ENCODE measurements around the gene GINM1. TPM values are rescaled to one million over a fixed set of nuclear protein-coding genes. Genes with fewer than 3 reads are reported as not detected.

GINM1 gene
- total and polyA plus RNA-seq, 9 of the 15 experiments (the other 6 are each of a cell fraction or from before 2014, with no cell fraction given), result 5.0 to 19.3 (median 14.2) TPM

DNA sequence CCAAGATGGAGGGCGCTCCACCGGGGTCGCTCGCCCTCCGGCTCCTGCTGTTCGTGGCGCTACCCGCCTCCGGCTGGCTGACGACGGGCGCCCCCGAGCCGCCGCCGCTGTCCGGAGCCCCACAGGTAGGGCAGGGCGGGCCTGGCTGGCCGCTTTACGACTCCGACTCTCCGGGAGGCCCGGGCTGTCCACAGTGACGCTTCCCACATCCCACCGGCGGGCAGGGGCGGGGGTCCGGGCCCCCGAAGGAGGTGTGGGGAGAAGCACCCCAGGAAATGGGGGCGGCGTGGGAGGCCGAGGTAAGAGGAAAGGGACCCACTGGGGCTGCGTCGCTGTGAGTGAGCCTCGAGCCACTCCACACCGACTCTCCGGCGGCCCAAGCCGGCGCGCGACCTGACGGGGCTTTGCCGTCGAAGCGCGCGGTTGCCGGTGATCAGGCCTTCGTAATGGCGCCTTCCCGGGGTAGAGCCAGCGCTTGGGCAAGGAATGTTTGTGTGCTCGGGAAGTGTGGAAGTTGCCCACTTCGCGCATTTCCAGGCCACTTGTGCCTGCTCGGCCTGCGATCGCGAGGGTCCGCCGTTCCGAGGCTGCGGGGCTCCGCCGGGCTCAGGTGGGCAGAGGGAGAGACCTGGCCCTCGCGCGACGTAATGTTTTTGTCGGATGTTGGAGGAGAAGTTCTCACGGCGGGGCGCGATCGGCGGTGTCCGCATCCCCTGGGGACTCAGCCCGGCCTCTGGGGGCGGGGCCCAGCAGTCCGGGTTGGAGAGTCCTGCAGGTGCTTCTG is 427 bp downstream of the GINM1 start (continued):
- TF ChIP-seq HDAC1 (IDR thresholded peaks at IDR 0.05), result no peak; a peak in 2 of 4 replicates
- TF ChIP-seq LEF1 (IDR thresholded peaks at IDR 0.05), result no peak
- TF ChIP-seq, protein P1, sequence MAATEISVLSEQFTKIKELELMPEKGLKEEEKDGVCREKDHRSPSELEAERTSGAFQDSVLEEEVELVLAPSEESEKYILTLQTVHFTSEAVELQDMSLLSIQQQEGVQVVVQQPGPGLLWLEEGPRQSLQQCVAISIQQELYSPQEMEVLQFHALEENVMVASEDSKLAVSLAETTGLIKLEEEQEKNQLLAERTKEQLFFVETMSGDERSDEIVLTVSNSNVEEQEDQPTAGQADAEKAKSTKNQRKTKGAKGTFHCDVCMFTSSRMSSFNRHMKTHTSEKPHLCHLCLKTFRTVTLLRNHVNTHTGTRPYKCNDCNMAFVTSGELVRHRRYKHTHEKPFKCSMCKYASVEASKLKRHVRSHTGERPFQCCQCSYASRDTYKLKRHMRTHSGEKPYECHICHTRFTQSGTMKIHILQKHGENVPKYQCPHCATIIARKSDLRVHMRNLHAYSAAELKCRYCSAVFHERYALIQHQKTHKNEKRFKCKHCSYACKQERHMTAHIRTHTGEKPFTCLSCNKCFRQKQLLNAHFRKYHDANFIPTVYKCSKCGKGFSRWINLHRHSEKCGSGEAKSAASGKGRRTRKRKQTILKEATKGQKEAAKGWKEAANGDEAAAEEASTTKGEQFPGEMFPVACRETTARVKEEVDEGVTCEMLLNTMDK (IDR thresholded peaks at IDR 0.05; ENCODE audit: borderline replicate concordance, insufficient read depth, low read depth, low read length, poor library complexity, severe bottlenecking), result no peak
- no peak for TF ChIP-seq TCF7 (IDR thresholded peaks at IDR 0.05; ENCODE audit: borderline replicate concordance)
- no peak for TF ChIP-seq NFYB (IDR thresholded peaks at IDR 0.05; ENCODE audit: extremely low read depth, insufficient read length)
- no peak for TF ChIP-seq THRAP3 (IDR thresholded peaks at IDR 0.05; ENCODE audit: borderline replicate concordance)
- no peak for TF ChIP-seq ZNF3 (CRISPR knock-in tag; IDR thresholded peaks at IDR 0.05)
- no peak for TF ChIP-seq HSF4 (CRISPR knock-in tag; IDR thresholded peaks at IDR 0.05; ENCODE audit: borderline replicate concordance)
- 0 out of 2 replicates have a peak, but pooled peaks have one; percentile 15 for TF ChIP-seq MYC (IDR thresholded peaks at IDR 0.05; ENCODE audit: low read depth, low read length)
- peak; percentile 78; the same call in 1 of the 2 replicates for TF ChIP-seq MYC (CRISPR knock-in tag; IDR thresholded peaks at IDR 0.05; ENCODE audit: borderline replicate concordance, low read depth)
- no peak for TF ChIP-seq WHSC1 (IDR thresholded peaks at IDR 0.05; ENCODE audit: low read length)
- no peak for TF ChIP-seq ZNF311 (CRISPR knock-in tag; IDR thresholded peaks at IDR 0.05)
- TF ChIP-seq PURB (CRISPR knock-in tag; IDR thresholded peaks at IDR 0.05; ENCODE audit: low read depth), result no peak
- TF ChIP-seq HNRNPUL1 (IDR thresholded peaks at IDR 0.05; ENCODE audit: low read length), result no peak
- TF ChIP-seq ZNF347 (CRISPR knock-in tag; IDR thresholded peaks at IDR 0.05; ENCODE audit: low read depth), result no peak
- TF ChIP-seq, protein P2, sequence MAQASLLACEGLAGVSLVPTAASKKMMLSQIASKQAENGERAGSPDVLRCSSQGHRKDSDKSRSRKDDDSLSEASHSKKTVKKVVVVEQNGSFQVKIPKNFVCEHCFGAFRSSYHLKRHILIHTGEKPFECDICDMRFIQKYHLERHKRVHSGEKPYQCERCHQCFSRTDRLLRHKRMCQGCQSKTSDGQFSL (CRISPR knock-in tag; IDR thresholded peaks at IDR 0.05), result no peak
- TF ChIP-seq, protein P2 (tag; IDR thresholded peaks at IDR 0.05), result no peak
- TF ChIP-seq RBFOX2 (IDR thresholded peaks at IDR 0.05; ENCODE audit: low read depth, low read length), result peak; percentile 87
- TF ChIP-seq RBM14 (IDR thresholded peaks at IDR 0.05; ENCODE audit: borderline replicate concordance, insufficient read depth, low read depth, low read length), result 0 out of 2 replicates have a peak, but pooled peaks have one; percentile 61
- TF ChIP-seq, protein P3, sequence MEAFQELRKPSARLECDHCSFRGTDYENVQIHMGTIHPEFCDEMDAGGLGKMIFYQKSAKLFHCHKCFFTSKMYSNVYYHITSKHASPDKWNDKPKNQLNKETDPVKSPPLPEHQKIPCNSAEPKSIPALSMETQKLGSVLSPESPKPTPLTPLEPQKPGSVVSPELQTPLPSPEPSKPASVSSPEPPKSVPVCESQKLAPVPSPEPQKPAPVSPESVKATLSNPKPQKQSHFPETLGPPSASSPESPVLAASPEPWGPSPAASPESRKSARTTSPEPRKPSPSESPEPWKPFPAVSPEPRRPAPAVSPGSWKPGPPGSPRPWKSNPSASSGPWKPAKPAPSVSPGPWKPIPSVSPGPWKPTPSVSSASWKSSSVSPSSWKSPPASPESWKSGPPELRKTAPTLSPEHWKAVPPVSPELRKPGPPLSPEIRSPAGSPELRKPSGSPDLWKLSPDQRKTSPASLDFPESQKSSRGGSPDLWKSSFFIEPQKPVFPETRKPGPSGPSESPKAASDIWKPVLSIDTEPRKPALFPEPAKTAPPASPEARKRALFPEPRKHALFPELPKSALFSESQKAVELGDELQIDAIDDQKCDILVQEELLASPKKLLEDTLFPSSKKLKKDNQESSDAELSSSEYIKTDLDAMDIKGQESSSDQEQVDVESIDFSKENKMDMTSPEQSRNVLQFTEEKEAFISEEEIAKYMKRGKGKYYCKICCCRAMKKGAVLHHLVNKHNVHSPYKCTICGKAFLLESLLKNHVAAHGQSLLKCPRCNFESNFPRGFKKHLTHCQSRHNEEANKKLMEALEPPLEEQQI (IDR thresholded peaks at IDR 0.05), result no peak
- TF ChIP-seq CBX5 (IDR thresholded peaks at IDR 0.05; ENCODE audit: borderline replicate concordance, low read depth), result no peak
- TF ChIP-seq, protein P4, sequence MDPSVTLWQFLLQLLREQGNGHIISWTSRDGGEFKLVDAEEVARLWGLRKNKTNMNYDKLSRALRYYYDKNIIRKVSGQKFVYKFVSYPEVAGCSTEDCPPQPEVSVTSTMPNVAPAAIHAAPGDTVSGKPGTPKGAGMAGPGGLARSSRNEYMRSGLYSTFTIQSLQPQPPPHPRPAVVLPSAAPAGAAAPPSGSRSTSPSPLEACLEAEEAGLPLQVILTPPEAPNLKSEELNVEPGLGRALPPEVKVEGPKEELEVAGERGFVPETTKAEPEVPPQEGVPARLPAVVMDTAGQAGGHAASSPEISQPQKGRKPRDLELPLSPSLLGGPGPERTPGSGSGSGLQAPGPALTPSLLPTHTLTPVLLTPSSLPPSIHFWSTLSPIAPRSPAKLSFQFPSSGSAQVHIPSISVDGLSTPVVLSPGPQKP (CRISPR knock-in tag; IDR thresholded peaks at IDR 0.05), result 0 out of 2 replicates have a peak, but pooled peaks have one; percentile 23

All from K562 (cell line).